Measurements from ENCODE around the gene DNAAF1.

Gene DNAAF1

GRCh38 chr16:84196727-84197394 is 51.8 kb downstream of the DNAAF1 start:
- H3K9me3 ChIP-seq (ENCODE audit: control insufficient read depth, insufficient read depth, low read length): no peaks in the 10 kb centered on the region
- no peaks in the 10 kb centered on the region for H3K79me2 ChIP-seq (ENCODE audit: control insufficient read depth, low read length)
- TF ChIP-seq CTCF (IDR thresholded peaks at IDR 0.05; ENCODE audit: low read depth, low read length, poor library complexity, severe bottlenecking) (no peak), EZH2phosphoT487 (IDR thresholded peaks at IDR 0.05; ENCODE audit: borderline replicate concordance, low read length) (no peak)
- H3K4me2 ChIP-seq (ENCODE audit: low read length): no peak overlapping the region
- H4K20me1 ChIP-seq (ENCODE audit: control insufficient read depth, insufficient read depth, low read depth, low read length): no peaks in the 10 kb centered on the region
- no peak overlapping the region for H3K27ac ChIP-seq (ENCODE audit: low read depth, low read length)
- no peaks in the 10 kb centered on the region for H3F3A ChIP-seq (ENCODE audit: control insufficient read depth, insufficient read depth)
- H3K9me2 ChIP-seq (replicated peaks; ENCODE audit: control insufficient read depth, low read length): no peaks in the 10 kb centered on the region
- peaks cover 3% of the 10 kb centered on the region; the same call in 1 of the 2 replicates for H3K27me3 ChIP-seq (ENCODE audit: control insufficient read depth, low read length)
- no peaks in the 10 kb centered on the region for H3K36me3 ChIP-seq (ENCODE audit: control insufficient read depth, low read length)
- peaks cover 20% of the 10 kb centered on the region for H3K4me1 ChIP-seq (ENCODE audit: control insufficient read depth, low read length)
- no peak overlapping the region for H3K4me3 ChIP-seq (ENCODE audit: low read length)

GRCh38 chr16:84197466-84198128 is 52.5 kb downstream of the DNAAF1 start:
- Histone ChIP-seq H3K4me2 (ENCODE audit: low read length) (no peak overlapping the region), H3K4me1 (ENCODE audit: control insufficient read depth, low read length) (peaks cover 20% of the 10 kb centered on the region), H3K27me3 (ENCODE audit: control insufficient read depth, low read length) (peaks cover 3% of the 10 kb centered on the region; the same call in 1 of the 2 replicates), H3K36me3 (ENCODE audit: control insufficient read depth, low read length) (no peaks in the 10 kb centered on the region), H3K9me3 (ENCODE audit: control insufficient read depth, insufficient read depth, low read length) (no peaks in the 10 kb centered on the region), H3F3A (ENCODE audit: control insufficient read depth, insufficient read depth) (no peaks in the 10 kb centered on the region), H3K27ac (ENCODE audit: low read depth, low read length) (no peak overlapping the region), H3K79me2 (ENCODE audit: control insufficient read depth, low read length) (no peaks in the 10 kb centered on the region), H4K20me1 (ENCODE audit: control insufficient read depth, insufficient read depth, low read depth, low read length) (no peaks in the 10 kb centered on the region), H3K9me2 (replicated peaks; ENCODE audit: control insufficient read depth, low read length) (no peaks in the 10 kb centered on the region), H3K4me3 (ENCODE audit: low read length) (no peak overlapping the region)
- TF ChIP-seq EZH2phosphoT487 (IDR thresholded peaks at IDR 0.05; ENCODE audit: borderline replicate concordance, low read length) (no peak), CTCF (IDR thresholded peaks at IDR 0.05; ENCODE audit: low read depth, low read length, poor library complexity, severe bottlenecking) (no peak)

GRCh38 chr16:84198401-84198800 is 53.3 kb downstream of the DNAAF1 start:
- Histone ChIP-seq H3K79me2 (ENCODE audit: control insufficient read depth, low read length) (no peaks in the 10 kb centered on the region), H3K4me1 (ENCODE audit: control insufficient read depth, low read length) (peaks cover 17% of the 10 kb centered on the region), H4K20me1 (ENCODE audit: control insufficient read depth, insufficient read depth, low read depth, low read length) (no peaks in the 10 kb centered on the region), H3K4me2 (ENCODE audit: low read length) (no peak overlapping the region), H3K27me3 (ENCODE audit: control insufficient read depth, low read length) (peaks cover 3% of the 10 kb centered on the region; the same call in 1 of the 2 replicates), H3K9me2 (replicated peaks; ENCODE audit: control insufficient read depth, low read length) (no peaks in the 10 kb centered on the region), H3K36me3 (ENCODE audit: control insufficient read depth, low read length) (no peaks in the 10 kb centered on the region), H3K4me3 (ENCODE audit: low read length) (no peak overlapping the region), H3K27ac (ENCODE audit: low read depth, low read length) (no peak overlapping the region), H3K9me3 (ENCODE audit: control insufficient read depth, insufficient read depth, low read length) (no peaks in the 10 kb centered on the region), H3F3A (ENCODE audit: control insufficient read depth, insufficient read depth) (no peaks in the 10 kb centered on the region)
- TF ChIP-seq EZH2phosphoT487 (IDR thresholded peaks at IDR 0.05; ENCODE audit: borderline replicate concordance, low read length) (no peak), CTCF (IDR thresholded peaks at IDR 0.05; ENCODE audit: low read depth, low read length, poor library complexity, severe bottlenecking) (no peak)
